Lung (tissue), 12 donors: ENCODE measurements around the gene PPP2R5B. TPM values are rescaled to one million over a fixed set of nuclear protein-coding genes. Genes with fewer than 3 reads are reported as not detected.

Experiments used
- ATAC-seq: fragments of 200-7000 bp; cut with Tn5 transposase; one replicate; pipeline ENCODE4 v1.9.1; 2020; ENCODE audit warnings: moderate number of reproducible peaks; ENCODE audit not compliant: insufficient read depth, low FRiP score
- DNase-seq, 3 donors: peaks; one replicate each; pipeline ENCODE4 v3.0.0-alpha.2; 2013 to 2017
- H3K27ac ChIP-seq, 2 donors: one replicate each; pipeline ENCODE4 v1.5.1; 2013; ENCODE audit warnings: mild to moderate bottlenecking in 2 of 2, moderate library complexity in 2 of 2, control low read depth in 1 of 2, inconsistent platforms in 1 of 2, low read depth in 1 of 2, low read length in 1 of 2
- H3K27me3 ChIP-seq, 3 donors: one replicate each; pipeline ENCODE4 v1.5.1; 2013; ENCODE audit warnings: low read length in 2 of 3; ENCODE audit not compliant: control insufficient read depth in 3 of 3, insufficient read depth in 3 of 3
- H3K36me3 ChIP-seq, 4 donors: one replicate each; pipeline ENCODE4 v1.5.1; 2013; ENCODE audit warnings: low read length in 4 of 4, mild to moderate bottlenecking in 1 of 4, moderate library complexity in 1 of 4; ENCODE audit not compliant: control insufficient read depth in 4 of 4, insufficient read depth in 4 of 4
- H3K4me1 ChIP-seq, 5 donors: one replicate each; pipeline ENCODE4 v1.5.1; 2013; ENCODE audit warnings: low read length in 5 of 5, mild to moderate bottlenecking in 2 of 5, moderate library complexity in 1 of 5; ENCODE audit not compliant: control insufficient read depth in 5 of 5, insufficient read depth in 5 of 5
- H3K4me3 ChIP-seq: one replicate; pipeline ENCODE4 v1.5.1; 2013; ENCODE audit warnings: mild to moderate bottlenecking, control low read depth, moderate library complexity
- H3K9ac ChIP-seq, 2 donors: one replicate each; pipeline ENCODE4 v1.5.1; 2013; ENCODE audit warnings: low read length in 2 of 2, control low read depth in 1 of 2; ENCODE audit not compliant: insufficient read depth in 1 of 2
- H3K9me3 ChIP-seq, 4 donors: one replicate each; pipeline ENCODE4 v1.5.1; 2013; ENCODE audit warnings: low read length in 3 of 4, mild to moderate bottlenecking in 1 of 4, moderate library complexity in 1 of 4; ENCODE audit not compliant: control insufficient read depth in 4 of 4, insufficient read depth in 3 of 4
- CTCF ChIP-seq: IDR thresholded peaks from 2 replicates; pipeline ENCODE4 v1.5.1; 2012; ENCODE audit warnings: mild to moderate bottlenecking; ENCODE audit errors: control extremely low read depth, extremely low read depth
- WGBS, 2 donors: extraction: QIAGEN DNeasy Blood & Tissue Kit; methylation state at CpG; one replicate each; pipeline ENCODE4 v1.1.7; 2013; 5-methylcytosine and 5-hydroxymethylcytosine counted together
- polyA plus RNA-seq, 2 donors: library from polyadenylated mRNA; stranded (reverse); fragments of 200-250 nt; gene quantifications; one replicate each; pipeline ENCODE4 v1.2.1, GENCODE V29; 2013
- total RNA-seq, 2 donors: library from RNA; depleted of rRNA in 1 of 2; stranded (reverse); fragments of >200 nt in 1 of 2; gene quantifications; one replicate each; pipeline ENCODE4 v1.2.1, GENCODE V29; 2014 to 2021
- donor health status: control.
- donor health status: control.
- donor health status: Bipolar disorder and iron deficiency.
- donor health status: healthy.
- donor health status: DM: yes; HTN: yes; CAD: no.

Gene PPP2R5B
- total and polyA plus RNA-seq, 4 donors: 9.8 to 27.8 (median 17.3) TPM

DNA sequence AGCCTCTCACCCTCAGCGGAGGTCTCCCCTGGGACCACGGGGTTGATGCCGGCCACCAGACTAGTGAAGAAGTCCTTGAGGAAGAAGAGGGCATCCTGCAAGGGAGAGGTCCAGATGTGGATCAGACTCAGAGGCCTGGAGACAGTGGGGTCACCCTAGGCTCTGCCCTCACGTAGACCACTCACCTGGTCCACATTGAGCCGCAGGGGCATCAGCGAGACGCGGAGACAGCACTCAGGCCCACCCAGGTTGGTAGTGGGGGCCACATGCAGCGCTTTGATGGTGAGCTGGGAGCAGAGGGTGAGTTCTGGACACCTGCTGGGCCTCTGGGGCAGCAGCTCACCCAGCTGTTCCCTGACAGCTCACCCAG lies 26.4 kb upstream of the PPP2R5B start:
- Histone ChIP-seq H3K9me3 (no peaks in the 10 kb centered on the region), H3K4me3 (no peak overlapping the region), H3K27ac (no peak overlapping the region), H3K9ac (no peak overlapping the region), H3K36me3 (peaks cover 10 to 78% (median 20%) of the 10 kb centered on the region in 4 donors), H3K27me3 (no peaks in the 10 kb centered on the region), H3K4me1 (peaks cover 0 to 3% (median 0%) of the 10 kb centered on the region in 5 donors)
- no peak for ATAC-seq
- no peak for DNase-seq
- TF ChIP-seq CTCF: no peak
- WGBS, 2 donors: 96 to 99% methylated on average over 9 of the region's 9 CpGs

- whole genome bisulfite sequencing, 2 donors: 95 to 97% methylated on average over 19 of the region's 19 CpGs
- peaks cover 10 to 83% (median 21%) of the 10 kb centered on the region in 4 donors for H3K36me3 ChIP-seq
- DNase-seq: no peak
Observed at GRCh38 chr11:64898541-64898940, 25.9 kb upstream of the PPP2R5B start.

GRCh38 chr11:64900263-64900678 lies 24.2 kb upstream of the PPP2R5B start:
- no peak for TF ChIP-seq CTCF
- no peaks in the 10 kb centered on the region for H3K4me1 ChIP-seq
- H3K9ac ChIP-seq: no peak overlapping the region
- H3K27me3 ChIP-seq: no peaks in the 10 kb centered on the region
- H3K36me3 ChIP-seq: peaks cover 9 to 81% (median 22%) of the 10 kb centered on the region in 4 donors
- no peak overlapping the region for H3K27ac ChIP-seq
- H3K9me3 ChIP-seq: no peaks in the 10 kb centered on the region
- DNase-seq (no peak), ATAC-seq (no peak)
- H3K4me3 ChIP-seq: no peak overlapping the region
- whole genome bisulfite sequencing, 2 donors: 85 to 94% methylated on average over 14 of the region's 14 CpGs

More at GRCh38 chr11:64898541-64898940, 25.9 kb upstream of the PPP2R5B start:
- Histone ChIP-seq H3K27ac (no peak overlapping the region), H3K4me3 (no peak overlapping the region), H3K27me3 (no peaks in the 10 kb centered on the region), H3K4me1 (peaks cover 0 to 3% (median 0%) of the 10 kb centered on the region in 5 donors), H3K9ac (no peak overlapping the region), H3K9me3 (no peaks in the 10 kb centered on the region)
- no peak for TF ChIP-seq CTCF
- no peak for ATAC-seq

DNA sequence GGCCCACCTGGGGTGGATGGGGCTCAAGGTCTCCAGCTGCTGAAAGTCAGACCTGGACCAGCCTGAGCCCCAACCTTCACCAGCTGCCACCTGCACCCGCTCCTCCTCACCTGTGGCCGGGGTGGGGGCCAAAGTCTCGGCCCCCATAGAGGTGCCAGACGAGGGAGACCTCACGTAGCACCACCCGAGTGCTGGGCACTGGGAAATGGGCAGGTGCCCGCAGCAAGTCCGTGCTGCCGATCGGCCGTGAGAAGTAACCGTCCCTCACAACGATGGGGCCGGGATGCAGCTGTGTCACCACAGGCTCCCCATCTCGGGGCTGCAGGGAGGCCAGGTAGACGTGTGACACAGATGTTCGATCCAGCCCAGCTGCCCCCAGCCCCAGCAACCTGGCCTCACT lies 23.7 kb upstream of the PPP2R5B start:
- Histone ChIP-seq H3K27ac (no peak overlapping the region), H3K9me3 (no peaks in the 10 kb centered on the region), H3K9ac (no peak overlapping the region), H3K36me3 (peaks cover 10 to 81% (median 25%) of the 10 kb centered on the region in 4 donors), H3K4me3 (no peak overlapping the region), H3K27me3 (no peaks in the 10 kb centered on the region), H3K4me1 (no peaks in the 10 kb centered on the region)
- DNase-seq (no peak), ATAC-seq (no peak)
- WGBS, 2 donors: 94 to 96% methylated on average over 17 of the region's 17 CpGs
- no peak for TF ChIP-seq CTCF
